Measurements from ENCODE around the gene KCNQ5.
"Not testable (repeated sequence)": the region's sequence is repeated elsewhere in the genome, so short reads cannot be mapped to it uniquely, and the experiment has no call there.

The KCNQ5 gene

DNA sequence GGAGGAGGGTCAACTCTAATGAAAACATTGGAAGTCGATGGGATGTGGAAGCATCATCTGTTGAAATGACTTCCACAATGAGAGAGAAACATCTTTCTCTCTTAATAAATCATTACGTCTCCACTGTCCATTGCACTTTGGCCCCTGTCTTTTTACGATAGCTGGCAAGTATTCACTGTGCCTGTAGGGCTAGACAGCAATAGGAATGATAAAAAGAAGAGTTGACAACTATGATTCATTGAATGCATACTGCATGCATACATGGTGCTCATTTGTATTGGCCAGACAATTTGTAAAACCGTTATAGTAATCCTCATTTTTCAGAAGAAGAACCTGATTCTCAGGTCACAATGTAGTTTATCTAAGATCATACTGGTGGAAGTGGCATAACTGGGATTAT lies 220.3 kb downstream of the KCNQ5 start:
- DNase-seq (ENCODE audit: low spot score), result no peak

GRCh38 chr6:72844614-72845013 lies 222.8 kb downstream of the KCNQ5 start:
- DNase-seq (ENCODE audit: low spot score), result no peak

- no peak for DNase-seq (ENCODE audit: low spot score)
Observed at GRCh38 chr6:72849346-72849745, 227.5 kb downstream of the KCNQ5 start.

- DNase-seq (ENCODE audit: low spot score), result no peak
Observed at GRCh38 chr6:72850040-72850439, 228.2 kb downstream of the KCNQ5 start.

DNA sequence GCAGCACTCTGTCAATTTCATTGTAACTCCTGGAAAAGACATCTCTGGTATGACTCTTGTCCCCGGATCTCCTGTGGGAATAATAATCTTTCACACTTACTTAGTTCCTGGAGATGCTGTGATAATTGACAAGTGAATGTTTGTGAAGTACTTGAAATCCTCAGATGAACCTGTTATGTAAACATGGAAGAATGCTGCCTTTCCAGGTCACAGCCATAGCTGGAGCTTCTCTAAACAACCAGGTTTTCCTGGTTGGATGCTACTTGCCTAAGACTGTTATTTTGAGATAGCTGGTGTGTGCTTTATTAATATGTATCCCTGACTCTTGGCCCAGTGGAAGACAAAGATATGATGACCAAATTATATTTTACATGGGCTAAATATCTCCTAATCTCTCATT lies 228.6 kb downstream of the KCNQ5 start:
- no peak for DNase-seq (ENCODE audit: low spot score)

DNA sequence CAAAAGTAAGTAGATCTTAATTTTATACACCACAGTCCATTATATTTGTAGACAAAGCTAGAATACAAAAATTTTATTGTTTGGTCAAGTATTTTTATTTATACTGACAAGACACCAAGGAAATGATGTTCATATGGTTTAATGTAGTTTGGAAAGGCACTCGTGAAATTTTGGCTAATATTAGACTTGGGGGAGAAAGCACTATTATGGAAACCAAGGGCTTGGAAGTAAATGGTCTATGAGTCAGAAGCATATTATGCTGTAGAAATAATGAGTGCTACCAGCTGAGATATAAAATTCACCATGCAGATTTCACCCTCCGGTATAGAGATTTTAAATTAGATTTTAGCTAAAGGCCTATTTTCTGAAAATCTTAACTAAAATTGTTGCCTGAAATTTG lies 233.6 kb downstream of the KCNQ5 start:
- no peak for DNase-seq (ENCODE audit: low spot score)

DNA sequence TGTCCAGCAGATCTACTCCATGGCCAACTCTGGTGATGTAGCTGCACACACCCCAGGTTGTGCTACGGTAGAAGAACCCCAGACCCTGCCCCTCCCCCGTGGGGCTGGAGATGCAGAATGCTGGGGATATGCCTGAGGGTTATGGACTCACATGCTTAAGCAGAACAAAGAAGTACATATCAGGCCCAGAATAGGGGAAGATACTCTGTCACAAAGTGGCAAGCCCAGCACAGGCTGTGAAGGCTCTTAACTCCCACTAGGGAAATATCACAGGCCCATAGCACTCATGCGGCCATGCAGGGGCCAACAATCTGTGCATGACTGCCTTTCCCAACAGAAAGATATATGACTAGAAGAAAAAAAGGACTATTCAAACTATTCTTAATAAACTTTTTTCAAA lies 234.9 kb downstream of the KCNQ5 start:
- no peak for DNase-seq (ENCODE audit: low spot score)

- DNase-seq (ENCODE audit: low spot score), result no peak
Observed at GRCh38 chr6:72857791-72858585, 236.1 kb downstream of the KCNQ5 start.

DNA sequence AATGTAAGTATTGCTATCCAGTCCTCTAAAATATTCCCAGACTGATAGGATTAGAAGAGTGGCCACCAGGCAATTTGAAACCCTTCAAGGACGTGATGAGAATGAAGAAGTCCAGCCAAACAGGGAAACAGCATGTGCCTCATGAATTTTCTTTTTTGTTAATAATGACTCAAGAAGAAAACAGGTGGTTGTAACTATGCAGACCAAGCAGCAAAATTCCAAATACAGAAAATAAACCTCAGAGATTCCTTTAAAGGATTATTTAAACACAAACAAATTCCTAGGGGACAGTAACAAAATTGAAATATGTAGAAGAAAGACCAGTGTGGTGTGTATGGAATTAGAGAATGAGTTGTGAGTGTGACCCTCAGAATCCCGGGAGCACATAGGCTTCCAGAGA lies 239.2 kb downstream of the KCNQ5 start:
- DNase-seq (ENCODE audit: low spot score), result no peak

GRCh38 chr6:72861935-72862432 lies 240.1 kb downstream of the KCNQ5 start:
- no peak for DNase-seq (ENCODE audit: low spot score)

- DNase-seq (ENCODE audit: low spot score), result no peak
Observed at GRCh38 chr6:72863131-72863530, 241.3 kb downstream of the KCNQ5 start.

GRCh38 chr6:72864236-72864635 lies 242.4 kb downstream of the KCNQ5 start:
- no peak for DNase-seq (ENCODE audit: low spot score)

DNA sequence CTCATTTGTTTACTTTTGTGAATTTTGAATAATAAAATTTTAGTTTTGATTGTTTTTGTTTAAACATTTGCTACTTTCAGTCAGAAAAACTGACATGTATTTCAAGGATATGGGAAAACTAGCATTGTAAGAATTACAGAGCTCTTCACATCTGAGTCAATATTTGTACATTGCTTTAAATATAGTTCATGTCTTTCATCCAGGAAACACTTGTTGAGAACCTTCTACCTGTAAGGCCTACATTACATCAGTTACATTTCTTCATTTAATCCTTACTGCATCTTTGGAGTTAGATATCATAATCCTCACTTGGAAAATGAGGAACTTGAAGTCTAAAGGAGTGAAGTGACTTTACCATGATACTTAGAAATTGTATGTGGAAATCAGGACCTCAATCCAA lies 242.9 kb downstream of the KCNQ5 start:
- no peak for DNase-seq (ENCODE audit: low spot score)

DNA sequence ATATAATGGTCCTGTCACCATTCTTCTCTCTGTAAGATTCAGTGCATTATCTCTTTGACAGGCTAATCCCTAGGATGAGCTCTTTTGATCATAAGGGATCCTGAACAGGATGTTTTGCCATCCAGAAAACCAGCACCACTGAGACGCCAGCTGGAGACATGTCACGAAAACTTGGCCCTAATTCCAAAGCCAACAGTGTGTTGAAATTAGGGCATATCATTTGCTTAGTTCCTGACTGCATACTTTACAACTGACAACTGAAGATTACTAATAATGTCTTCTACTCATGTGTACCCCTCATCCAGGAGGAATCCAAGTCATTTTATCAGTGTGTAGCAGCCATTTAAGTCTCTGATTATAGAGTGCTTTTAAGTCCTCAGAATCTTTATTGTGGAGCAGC lies 243.6 kb downstream of the KCNQ5 start:
- DNase-seq (ENCODE audit: low spot score), result no peak

GRCh38 chr6:72869621-72870020 lies 247.8 kb downstream of the KCNQ5 start:
- DNase-seq (ENCODE audit: low spot score), result no peak

- DNase-seq (ENCODE audit: low spot score), result no peak
Observed at GRCh38 chr6:72873433-72873832, 251.6 kb downstream of the KCNQ5 start.

GRCh38 chr6:72876256-72876655 lies 254.4 kb downstream of the KCNQ5 start:
- DNase-seq (ENCODE audit: low spot score), result no peak

DNA sequence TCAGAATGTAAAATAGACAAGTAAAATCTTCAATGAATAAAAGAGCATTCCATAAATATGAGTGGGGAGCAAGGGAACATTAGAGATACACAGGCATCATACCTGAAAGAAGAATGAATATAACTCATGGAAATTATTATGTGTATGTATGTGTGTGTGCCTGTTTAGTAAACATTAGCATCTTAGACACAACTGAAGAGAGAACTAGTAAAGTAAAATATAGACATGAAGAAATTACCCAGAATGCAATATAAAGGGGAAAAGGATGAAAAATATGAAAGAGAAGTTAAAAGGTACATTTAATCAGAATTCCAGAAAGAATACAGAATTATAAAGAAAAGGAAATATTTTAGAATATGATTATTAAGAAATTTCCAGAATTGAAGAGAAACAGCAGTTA lies 264.3 kb downstream of the KCNQ5 start:
- no peak for DNase-seq (ENCODE audit: low spot score)

DNA sequence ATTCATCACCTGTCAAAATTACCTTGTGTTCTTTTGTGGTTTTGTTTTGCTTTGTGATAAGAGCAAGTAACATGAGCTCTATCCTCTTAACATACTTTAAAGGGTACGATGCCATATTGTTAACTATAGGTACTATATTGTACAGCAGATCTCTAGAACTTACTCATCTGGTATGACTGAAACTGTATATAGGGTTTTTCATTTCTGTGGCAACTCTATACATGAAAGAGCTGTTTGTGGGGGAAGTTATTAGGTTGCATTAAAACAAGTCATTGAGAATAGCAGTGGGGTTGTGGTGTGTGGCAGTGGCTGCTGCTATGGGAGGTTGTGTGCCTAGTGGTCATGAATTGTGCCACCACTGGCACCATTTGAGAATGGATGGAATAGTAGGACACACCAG lies 268.4 kb downstream of the KCNQ5 start:
- no peak for DNase-seq (ENCODE audit: low spot score)

DNA sequence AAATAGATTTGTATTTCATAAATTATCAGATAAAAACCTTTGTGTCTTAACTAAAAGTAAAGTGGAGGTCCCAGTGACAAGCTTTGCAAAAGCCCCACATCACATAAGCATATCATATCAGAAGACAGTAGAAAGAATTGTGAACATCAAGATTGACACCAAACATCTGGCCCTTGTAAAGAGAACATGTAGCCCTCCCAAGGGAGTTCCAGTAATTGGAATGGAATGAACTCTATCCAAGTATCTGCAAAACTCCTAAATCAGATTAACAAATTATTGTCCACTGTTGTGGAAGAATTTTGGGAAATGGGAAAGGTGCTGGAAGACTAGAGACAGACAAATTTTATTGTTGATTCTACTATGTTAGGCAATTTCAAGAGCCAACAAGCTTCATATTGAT lies 268.8 kb downstream of the KCNQ5 start:
- no peak for DNase-seq (ENCODE audit: low spot score)

- DNase-seq (ENCODE audit: low spot score), result no peak
Observed at GRCh38 chr6:72892901-72893300, 271.0 kb downstream of the KCNQ5 start.

GRCh38 chr6:72894091-72894490 lies 272.2 kb downstream of the KCNQ5 start:
- peak; percentile 19 for DNase-seq (ENCODE audit: low spot score)

DNA sequence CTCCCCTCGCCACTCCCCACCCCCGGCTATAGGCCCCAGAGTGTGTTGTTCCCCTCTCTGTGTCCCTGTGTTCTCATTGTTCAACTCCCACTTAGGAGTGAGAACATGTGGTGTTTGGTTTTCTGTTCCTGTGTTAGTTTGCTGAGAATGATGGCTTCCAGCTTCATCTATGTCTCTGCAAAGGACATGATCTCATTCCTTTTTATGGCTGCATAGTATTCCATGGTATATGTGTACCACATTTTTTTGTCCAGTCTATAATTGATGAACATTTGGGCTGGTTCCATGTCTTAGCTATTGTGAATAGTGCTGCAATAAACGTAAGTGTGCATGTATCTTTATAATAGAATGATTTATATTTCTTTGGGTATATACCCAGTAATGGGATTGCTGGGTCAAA lies 276.4 kb downstream of the KCNQ5 start:
- DNase-seq (ENCODE audit: low spot score), result not testable (repeated sequence)
